HG03558 (cell line): ENCODE measurements around the gene BMPER.

Experiments used
- ATAC-seq: cut with Tn5 transposase; IDR thresholded peaks from one replicate; pipeline ENCODE4 v1.9.1; 2021; ENCODE audit warnings: moderate number of reproducible peaks; ENCODE audit not compliant: unreplicated experiment; ENCODE audit errors: extremely low read depth

Gene BMPER

DNA sequence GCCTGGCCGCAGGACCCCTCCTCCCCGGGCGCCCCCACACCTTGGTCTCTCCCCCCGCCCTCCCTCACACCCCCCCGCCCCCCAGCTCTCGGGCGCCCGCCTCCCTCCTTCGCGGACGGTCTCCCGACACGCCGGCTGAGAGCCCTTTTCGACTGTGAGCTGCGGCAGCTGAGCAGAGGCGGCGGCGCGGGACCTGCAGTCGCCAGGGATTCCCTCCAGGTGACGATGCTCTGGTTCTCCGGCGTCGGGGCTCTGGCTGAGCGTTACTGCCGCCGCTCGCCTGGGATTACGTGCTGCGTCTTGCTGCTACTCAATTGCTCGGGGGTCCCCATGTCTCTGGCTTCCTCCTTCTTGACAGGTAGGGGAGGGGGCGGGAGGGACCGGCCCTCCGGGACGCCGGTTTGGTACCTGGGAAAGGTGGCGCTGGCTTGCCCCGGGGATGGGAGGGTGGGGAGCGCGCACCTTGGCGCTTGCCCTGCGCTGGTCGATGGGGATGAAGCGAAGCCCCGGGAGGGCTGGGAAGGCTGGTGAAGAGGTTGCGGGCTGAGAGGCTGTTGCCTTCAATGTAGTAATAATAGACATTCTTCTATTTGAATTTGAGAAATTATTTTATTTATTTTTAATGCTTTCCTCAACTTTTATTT is at the start of gene BMPER:
TSS of gene BMPER (plus strand) at position 151 of the 644 bp plus-strand sequence. CDS start at position 226, 75 bp downstream.
- ATAC-seq: no peak

DNA sequence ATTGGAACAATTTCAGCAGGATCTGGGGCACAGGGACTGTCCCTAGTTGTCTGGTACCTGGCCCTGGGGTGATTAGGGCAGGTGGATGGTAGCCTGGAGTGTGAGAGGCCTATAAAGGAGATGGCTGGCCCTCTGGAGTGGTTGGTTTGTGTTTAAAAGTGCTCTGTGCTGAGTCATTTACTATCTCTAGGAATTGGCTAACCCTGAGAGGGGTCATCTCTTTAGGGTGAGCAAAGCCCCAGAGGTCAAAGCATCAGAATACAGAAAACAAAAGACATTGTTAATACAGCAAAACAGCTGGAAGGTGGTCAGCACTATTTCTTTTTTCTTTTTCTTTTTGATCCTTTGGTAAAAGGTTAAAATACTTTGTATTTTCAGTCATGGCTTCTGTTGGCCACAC is 43.4 kb upstream of the BMPER start:
- no peak for ATAC-seq

DNA sequence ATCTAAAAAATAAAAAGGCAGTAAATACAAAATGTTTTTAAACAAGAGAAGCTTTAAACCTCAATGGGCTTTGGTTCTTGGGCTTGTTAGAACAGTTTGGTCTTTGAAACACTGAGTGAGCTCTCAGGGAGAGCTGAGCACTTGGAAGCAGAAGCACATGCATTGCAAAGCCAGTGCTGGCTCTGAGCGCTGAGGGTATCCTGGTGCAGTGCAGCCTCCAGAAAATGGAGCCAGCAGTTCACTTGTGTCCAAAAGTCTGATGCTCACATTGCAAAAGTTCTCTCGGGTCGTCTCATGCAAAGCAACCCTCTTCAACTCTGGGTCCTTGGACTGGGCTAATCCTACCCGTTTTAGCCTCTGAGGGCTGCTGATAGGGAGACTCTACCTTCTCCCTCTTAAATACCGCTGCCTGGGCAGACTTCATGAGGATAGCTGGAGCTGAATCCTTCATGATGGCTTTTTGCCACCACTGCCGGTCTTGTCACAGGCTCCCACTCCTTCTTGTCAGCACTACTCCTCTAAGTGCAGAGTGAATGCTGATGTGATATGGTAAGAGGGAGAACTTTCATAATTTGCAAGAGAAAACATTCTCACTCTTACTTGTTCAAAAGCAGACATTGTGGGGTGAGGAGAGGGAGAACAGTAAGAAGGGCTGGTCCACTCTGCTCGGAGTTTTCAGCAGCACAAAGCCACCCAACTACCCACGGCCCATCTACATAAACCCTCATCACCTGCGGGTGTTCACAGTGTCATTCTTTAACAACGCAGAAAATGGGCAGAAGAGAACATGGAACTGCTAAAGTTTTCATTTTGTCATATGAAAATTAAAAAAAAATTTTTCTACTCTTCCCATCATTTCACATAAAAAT is 42.2 kb upstream of the BMPER start:
- no peak for ATAC-seq

DNA sequence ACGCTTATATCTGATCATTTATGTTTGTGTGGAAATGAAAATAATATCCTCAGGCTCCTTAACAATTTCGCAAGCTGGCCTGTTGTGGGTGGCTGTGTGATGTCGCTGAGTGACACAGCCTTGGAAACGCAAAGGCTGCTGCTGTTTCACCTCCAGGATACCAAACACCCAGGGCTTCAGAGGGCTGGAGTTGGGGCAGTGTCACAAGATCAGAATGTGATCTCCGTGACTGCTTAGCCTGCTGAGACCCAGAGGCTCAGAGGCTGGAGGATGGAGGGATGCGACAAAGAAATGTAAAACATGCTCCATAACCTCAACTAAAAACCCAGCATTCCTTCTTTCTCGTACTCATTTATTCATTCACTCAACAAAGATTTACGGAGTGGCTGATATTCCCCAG is 37.2 kb upstream of the BMPER start:
- ATAC-seq: no peak

DNA sequence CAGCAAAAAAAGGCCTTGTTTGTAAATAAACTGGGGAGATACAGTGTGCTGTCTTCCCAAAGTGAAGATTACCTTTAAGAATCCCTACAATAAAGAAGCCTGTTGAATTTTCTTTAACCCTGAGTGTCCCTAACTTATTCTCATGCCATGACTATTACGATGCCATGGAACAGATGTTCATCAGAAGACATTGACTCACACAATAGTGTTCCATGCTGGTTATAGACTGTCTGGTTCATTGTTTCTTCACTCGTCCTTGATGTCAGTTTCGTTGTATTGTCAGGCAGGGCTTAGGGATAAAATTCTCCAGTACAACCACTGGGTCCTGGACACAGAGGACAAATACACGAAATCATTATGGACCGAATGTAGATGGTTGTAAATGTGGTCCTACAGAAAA is 36.2 kb upstream of the BMPER start:
- no peak for ATAC-seq

DNA sequence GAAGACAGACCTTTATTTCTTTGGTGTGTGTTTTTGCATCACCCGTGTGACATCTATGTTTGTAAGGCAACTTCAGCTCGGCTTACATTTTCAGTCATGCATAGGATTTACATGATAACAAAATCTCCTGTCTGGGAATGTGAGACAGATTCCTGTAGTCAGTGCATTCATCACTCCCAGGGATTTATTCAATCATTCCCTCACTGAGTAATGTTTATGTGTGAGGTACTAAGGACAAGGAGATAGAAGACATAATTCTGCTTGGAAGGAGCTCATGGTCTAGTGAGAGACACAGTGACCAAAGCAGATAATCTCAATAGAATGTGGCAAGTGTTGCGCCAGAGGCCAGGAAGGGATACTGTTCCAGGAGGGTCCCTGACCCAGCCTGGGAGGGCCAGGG is 35.2 kb upstream of the BMPER start:
- no peak for ATAC-seq

DNA sequence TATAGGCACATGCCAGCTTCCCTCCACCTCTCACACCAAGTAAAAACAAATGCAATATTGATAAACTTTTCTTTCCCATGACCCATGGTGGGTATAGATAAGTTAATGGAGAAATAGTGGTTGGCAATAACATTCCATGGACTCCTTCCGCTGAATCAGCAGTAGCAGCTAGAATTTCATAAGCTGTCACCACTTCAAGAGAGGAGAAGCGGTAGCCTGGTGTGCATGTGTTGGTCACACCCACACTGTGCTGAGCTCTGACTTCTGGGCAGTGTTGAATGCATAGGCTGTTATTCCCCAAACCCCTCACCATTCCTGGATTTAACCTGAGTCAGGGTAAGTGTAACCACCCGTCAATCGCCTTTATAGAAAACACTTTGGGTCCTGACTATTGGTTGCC is 32.5 kb upstream of the BMPER start:
- ATAC-seq: no peak

DNA sequence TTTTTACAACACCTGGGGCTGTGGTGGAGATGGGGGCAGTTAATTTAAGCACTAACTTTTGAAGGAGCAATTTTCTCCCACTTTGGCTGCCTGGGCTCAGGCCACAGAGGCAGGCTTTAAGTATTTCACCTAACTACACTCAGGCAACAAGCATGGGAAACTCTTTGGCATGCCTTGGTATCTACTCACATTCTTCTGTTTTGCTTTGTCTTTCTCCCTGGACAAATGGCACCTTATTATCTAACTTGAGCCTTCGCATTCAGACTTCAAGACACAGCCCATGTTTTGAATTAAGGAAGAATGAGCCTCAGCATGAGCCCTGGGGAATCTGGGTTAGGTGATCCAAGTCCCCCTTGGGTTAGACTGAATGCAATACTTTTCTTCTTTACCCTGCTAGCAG is 31.8 kb upstream of the BMPER start:
- ATAC-seq: no peak

DNA sequence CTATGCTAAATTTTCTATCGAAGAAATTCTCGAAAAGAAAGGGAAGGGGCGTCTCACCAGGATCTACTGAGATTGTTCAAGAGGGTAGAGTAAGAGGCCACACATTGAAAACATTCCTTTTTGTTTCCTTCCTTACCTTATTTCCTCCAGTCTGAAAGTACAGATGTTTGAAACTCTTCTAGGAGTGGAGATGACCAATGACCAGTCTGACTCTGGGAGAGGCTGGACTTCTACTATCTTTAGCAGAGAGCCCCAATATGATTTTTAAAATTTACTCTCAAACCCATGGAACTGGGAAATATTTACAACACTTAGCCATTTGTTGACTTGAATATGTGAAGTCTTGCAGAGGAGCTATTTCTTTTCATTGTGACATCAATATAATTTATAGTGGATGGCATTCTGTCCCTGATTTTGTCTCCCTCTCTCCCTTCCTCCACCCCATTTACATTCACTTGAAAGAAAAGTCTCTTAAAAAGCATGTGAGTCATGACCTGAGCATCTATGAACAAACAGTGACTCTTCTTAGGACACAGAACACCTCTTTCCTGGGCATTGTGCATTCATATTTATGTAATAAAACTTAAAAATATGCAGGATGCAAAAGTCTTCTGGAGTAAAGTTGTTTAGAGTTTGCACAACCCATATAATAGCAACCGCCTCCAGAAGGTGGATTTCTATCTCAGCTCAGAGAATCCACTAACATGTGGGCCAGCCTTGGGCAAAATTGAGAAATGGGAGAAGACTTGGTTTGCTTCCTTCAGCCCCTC is 31.2 kb upstream of the BMPER start:
- ATAC-seq: no peak

DNA sequence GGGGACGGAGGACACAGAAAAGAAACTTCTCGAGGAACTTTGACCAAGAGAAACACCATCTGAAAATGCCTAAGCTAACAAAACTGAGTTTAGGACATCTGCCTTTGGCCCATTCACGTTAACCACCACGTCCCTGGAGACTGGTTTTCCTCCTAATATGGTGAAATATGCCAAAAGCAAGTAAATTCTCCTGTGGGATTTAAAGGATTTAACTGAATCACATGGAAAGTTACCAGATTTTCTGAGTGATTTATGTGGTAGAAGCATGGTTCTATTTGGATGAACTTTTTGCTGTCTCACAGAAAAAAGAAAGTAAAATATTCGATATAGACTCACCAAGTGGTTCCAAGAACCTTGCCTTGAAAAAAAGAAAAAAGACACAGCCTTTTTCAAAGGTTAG is 30.4 kb upstream of the BMPER start:
- no peak for ATAC-seq

DNA sequence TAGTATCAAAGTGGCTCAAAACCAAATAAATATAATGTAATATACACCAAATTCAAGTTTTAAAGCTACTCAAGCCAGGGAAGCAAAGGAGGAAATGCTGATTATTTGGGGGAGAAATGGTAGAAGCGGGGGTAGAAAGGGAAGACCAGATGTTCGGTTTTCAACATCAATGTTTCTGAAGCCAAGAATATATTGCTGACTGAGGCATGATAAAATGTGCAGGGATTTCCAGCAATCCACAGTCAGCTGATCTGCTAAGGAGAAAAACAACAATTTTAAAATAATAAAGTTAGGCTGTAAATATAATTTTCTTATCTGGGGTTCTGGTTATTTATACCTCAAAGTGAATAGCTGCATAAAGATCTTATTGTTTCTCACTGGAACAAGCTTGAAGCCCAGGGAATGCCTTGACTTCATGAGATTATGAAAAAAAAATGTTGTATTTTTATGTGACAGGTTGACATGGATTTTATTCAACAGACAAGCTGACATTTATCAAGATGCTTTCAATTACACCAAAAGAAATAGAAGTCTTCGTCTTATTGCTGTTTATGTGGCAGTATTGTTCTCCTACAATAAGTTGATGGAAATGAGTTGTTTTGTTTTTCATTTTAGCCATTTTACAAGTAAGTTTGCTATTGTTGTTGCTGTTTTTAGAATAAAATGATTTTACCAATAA is 28.6 kb upstream of the BMPER start:
- ATAC-seq: no peak

DNA sequence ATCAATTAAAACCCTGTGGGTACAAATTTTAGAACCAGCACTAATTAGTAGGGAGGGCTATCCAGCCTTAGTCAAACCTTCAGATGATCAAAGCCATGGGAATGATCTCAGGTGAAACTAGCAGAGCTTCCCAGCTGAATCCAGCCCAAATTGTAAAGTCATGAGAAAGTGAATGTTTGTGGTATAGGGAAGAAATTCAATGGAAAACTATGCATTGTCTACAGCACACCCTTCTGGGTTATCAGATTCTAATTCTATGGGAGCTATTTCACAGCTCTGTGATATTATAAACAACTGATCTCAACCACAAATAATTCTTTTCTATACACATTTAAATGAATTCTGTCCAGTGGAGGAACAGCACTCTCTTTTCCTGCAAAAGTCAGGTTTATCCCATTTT is 24.6 kb upstream of the BMPER start:
- ATAC-seq: no peak

DNA sequence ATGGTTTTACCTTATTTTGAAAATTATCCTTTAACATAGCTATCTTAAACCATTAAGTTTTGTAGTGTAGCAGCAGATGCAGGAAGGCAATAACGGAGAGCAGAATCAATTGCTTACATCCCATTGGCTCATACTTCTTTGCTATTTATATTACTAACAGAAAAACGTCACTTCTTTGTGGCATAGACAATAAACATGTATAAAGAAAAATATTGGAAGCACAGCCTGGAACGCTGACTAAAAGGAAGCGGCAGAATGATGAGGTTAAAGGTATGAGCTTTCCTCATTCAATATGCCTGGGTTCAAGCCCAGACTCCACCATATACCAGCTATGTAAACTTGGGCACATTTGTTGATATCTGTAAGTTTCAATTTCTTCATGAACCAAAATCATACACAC is 24.0 kb upstream of the BMPER start:
- ATAC-seq: no peak

DNA sequence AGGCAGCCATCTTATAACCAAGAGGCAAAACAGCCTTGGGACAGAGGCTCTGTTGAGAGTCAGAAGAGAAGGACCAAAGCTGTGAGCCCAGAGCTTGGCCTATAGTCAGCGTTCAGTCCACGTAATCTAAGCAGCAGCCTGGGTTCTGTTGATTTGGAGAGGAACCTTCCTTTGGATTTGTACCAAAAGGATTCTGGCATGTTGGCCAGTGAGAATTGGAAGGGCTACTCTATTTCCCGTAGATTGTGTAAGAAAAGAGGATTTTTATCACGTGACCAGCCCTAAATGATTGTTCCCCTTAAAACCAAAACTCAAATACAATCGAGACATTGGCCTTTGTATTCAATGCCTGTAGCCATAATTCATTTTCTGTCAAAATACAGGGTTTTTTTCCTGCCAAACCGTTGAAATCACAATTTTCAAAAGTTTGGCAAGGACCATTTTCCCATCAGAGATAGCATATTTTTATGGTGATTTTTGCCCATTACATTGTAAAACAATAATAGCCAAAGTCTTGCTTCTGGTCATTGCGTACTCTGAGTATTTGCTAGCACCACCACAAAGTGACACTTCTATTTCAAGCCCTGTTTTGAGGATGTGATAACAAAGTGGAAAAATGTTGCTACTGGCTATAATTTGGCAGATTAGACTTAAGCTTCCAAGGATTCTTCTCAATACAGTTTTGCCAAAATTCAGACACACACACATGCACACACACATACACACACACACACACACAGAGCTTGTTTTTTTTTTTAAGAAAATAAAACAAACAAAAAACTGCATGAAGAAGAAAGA is 23.1 kb upstream of the BMPER start:
- ATAC-seq: no peak

DNA sequence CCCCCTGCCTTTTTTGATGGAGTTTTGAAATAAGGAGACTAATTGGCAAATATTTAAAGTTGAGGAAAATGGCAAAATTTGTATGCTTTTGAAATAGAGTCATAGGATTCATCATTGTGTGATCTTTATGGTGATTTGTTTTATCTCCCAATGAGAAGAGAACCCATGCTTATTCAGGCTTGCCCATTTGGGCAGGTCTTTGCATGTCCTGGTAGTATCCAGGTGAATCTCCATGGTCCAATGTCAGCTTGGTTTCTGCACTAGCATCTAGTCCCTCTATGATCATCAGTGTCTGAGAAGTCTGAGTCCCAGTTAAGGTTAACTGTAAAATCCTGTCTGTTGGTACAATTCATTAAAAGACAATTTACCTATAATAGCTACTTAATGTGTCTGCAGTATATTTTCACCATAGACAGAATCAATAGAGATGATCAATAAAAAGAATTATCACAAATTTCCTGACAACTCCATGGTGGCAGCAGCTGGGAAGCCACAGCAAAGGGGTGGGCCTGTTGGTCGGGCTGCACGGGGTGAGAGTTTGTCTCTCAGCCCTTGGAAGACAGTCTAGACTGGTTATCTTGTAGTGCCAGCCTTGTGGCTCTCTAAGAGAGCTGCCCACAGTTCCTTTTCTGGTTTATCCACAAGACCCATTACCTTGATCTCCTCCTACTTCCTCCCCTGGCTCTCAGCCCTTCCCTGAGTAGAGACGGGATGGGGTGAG is 22.2 kb upstream of the BMPER start:
- ATAC-seq: no peak

DNA sequence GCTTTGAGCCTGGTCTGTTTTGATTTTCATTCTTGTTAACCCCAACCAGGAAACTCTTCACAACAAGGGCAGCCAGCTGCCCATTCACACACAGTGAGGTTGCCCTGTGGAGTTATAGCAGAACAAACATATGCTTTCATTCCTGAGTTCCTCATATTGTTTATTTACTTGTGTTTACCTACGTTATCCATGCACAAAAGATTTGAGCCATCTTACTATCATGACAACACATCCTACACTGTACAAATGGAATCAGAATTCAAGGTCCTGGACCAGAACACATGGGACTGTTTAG is 21.7 kb upstream of the BMPER start:
- no peak for ATAC-seq

DNA sequence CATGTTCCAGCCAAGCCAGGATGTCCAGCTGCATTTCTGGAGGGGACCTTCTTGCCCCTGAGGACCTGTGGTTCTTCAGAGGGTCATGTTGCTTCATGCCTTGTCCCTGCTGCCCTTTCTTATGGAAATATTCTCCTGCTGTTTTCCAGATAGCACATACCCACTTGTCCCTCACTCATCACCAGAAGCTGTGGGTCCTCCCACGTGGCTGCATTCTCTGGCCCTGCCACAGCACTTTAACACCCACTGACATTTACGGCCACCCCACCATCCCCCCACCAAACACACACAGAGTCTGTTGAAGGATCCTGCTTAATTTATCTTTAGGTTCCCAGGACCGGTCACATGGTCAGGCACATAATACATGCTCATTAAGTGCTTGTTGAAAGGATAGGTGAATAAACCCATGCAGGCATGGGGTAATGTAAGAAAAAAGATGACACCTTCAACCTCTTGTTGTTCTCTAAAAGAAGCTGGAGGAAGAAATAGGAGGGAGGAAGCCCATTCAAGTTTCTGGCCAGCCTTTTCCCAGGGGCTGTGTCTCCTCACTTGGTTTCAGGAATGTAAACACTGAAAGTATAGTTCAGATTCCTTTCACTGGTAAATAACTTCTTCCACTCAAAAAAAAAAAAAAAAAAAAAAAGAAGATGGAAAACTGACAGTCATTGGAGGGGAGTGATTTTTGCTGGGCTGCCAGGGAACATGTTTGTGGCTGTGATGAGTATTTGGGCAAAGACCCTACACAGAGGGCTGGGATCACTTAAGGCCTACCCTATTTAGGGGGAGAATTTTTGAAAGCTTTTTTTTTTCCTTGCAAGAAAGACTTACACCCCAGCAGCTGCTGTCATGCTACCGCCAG is 19.8 kb upstream of the BMPER start:
- no peak for ATAC-seq

DNA sequence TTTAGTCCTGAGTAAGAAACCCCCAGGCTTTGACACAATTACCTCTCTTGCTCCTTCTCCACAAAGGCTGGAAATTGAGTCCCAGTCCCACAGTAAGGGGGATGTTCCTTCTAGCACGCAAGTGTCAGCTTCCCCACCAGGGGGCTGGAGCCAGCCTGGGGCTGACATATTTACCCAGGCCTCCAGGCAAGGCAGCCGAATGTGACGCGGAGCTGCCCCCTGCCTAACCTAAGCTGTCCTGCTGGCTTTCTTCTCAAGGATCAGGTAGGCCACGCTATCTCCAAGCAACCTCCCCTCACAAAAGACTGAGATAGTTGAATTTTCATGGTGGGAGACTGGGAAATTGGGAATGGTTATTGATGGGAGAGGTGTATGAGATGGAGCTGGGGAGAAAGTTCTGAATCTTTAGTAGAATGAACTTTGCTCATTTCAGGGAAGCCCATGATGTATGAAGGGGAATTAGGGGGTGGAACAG is 19.2 kb upstream of the BMPER start:
- ATAC-seq: no peak
